ENCODE measurements around the gene THAP4.

THAP4 gene

GRCh38 chr2:241659150-241659739 lies 22.3 kb upstream of the THAP4 start:
- Histone ChIP-seq H3K27ac (ENCODE audit: low read depth, low read length) (no peak overlapping the region), H3K79me1 (ENCODE audit: low read length) (no peaks in the 10 kb centered on the region), H3K4ac (ENCODE audit: low read depth, low read length) (no peak overlapping the region), H3K18ac (ENCODE audit: low read length) (no peak overlapping the region), H3K36me3 (ENCODE audit: control insufficient read depth, insufficient read depth, low read length) (peaks cover 8% of the 10 kb centered on the region), H2BK120ac (ENCODE audit: low read depth, low read length) (no peak overlapping the region), H3K79me2 (ENCODE audit: control insufficient read depth, insufficient read depth, low read length) (no peaks in the 10 kb centered on the region), H3K9ac (ENCODE audit: low read length) (no peak overlapping the region), H4K8ac (ENCODE audit: low read depth, low read length) (no peak overlapping the region), H2BK15ac (replicated peaks; ENCODE audit: low read depth) (no peak overlapping the region), H3K4me2 (ENCODE audit: low read length) (no peak overlapping the region), H3K27me3 (ENCODE audit: insufficient read depth, low read length, poor library complexity) (no peaks in the 10 kb centered on the region), H2BK5ac (ENCODE audit: low read length) (no peak overlapping the region), H3K4me1 (ENCODE audit: control insufficient read depth, low read depth, low read length) (no peaks in the 10 kb centered on the region), H3K23ac (ENCODE audit: low read length) (no peak overlapping the region), H3K4me3 (ENCODE audit: low read length) (no peak overlapping the region), H2AK5ac (ENCODE audit: low read length) (no peak overlapping the region), H4K5ac (ENCODE audit: low read length) (no peak overlapping the region), H3K56ac (ENCODE audit: low read length) (no peak overlapping the region)
- no CpG with 5 or more reads among the region's 26 CpGs for WGBS (ENCODE audit: extremely low coverage, insufficient coverage, low lambda C conversion rate)
- peak; percentile 80 for DNase-seq

GRCh38 chr2:241658296-241658695 lies 21.3 kb upstream of the THAP4 start:
- Histone ChIP-seq H3K79me2 (ENCODE audit: control insufficient read depth, insufficient read depth, low read length) (no peaks in the 10 kb centered on the region), H3K4me1 (ENCODE audit: control insufficient read depth, low read depth, low read length) (no peaks in the 10 kb centered on the region), H2AK5ac (ENCODE audit: low read length) (no peak overlapping the region), H3K27ac (ENCODE audit: low read depth, low read length) (no peak overlapping the region), H3K56ac (ENCODE audit: low read length) (peak overlapping the region; percentile 18), H4K8ac (ENCODE audit: low read depth, low read length) (no peak overlapping the region), H3K18ac (ENCODE audit: low read length) (no peak overlapping the region), H2BK5ac (ENCODE audit: low read length) (no peak overlapping the region), H3K36me3 (ENCODE audit: control insufficient read depth, insufficient read depth, low read length) (peaks cover 8% of the 10 kb centered on the region), H3K79me1 (ENCODE audit: low read length) (peaks cover 1% of the 10 kb centered on the region), H3K4ac (ENCODE audit: low read depth, low read length) (no peak overlapping the region), H2BK120ac (ENCODE audit: low read depth, low read length) (no peak overlapping the region), H3K4me2 (ENCODE audit: low read length) (no peak overlapping the region), H3K4me3 (ENCODE audit: low read length) (no peak overlapping the region), H2BK15ac (replicated peaks; ENCODE audit: low read depth) (no peak overlapping the region), H3K27me3 (ENCODE audit: insufficient read depth, low read length, poor library complexity) (no peaks in the 10 kb centered on the region), H3K9ac (ENCODE audit: low read length) (no peak overlapping the region), H3K23ac (ENCODE audit: low read length) (no peak overlapping the region), H4K5ac (ENCODE audit: low read length) (no peak overlapping the region)
- no CpG with 5 or more reads among the region's 5 CpGs for WGBS (ENCODE audit: extremely low coverage, insufficient coverage, low lambda C conversion rate)
- DNase-seq: peak; percentile 60

- no CpG with 5 or more reads among the region's 15 CpGs for whole genome bisulfite sequencing (ENCODE audit: extremely low coverage, insufficient coverage, low lambda C conversion rate)
- H3K36me3 ChIP-seq (ENCODE audit: control insufficient read depth, insufficient read depth, low read length): peaks cover 9% of the 10 kb centered on the region
- H3K4me2 ChIP-seq (ENCODE audit: low read length): no peak overlapping the region
- H2BK120ac ChIP-seq (ENCODE audit: low read depth, low read length): no peak overlapping the region
- H3K4me1 ChIP-seq (ENCODE audit: control insufficient read depth, low read depth, low read length): no peaks in the 10 kb centered on the region
- H3K79me2 ChIP-seq (ENCODE audit: control insufficient read depth, insufficient read depth, low read length): no peaks in the 10 kb centered on the region
- no peak overlapping the region for H3K4me3 ChIP-seq (ENCODE audit: low read length)
- no peak overlapping the region for H2BK5ac ChIP-seq (ENCODE audit: low read length)
- H4K8ac ChIP-seq (ENCODE audit: low read depth, low read length): no peak overlapping the region
- no peak overlapping the region for H3K18ac ChIP-seq (ENCODE audit: low read length)
- no peak for DNase-seq
- H3K9ac ChIP-seq (ENCODE audit: low read length): no peak overlapping the region
- no peak overlapping the region for H3K27ac ChIP-seq (ENCODE audit: low read depth, low read length)
- H3K27me3 ChIP-seq (ENCODE audit: insufficient read depth, low read length, poor library complexity): no peaks in the 10 kb centered on the region
- H3K23ac ChIP-seq (ENCODE audit: low read length): no peak overlapping the region
- no peak overlapping the region for H3K56ac ChIP-seq (ENCODE audit: low read length)
- no peak overlapping the region for H2BK15ac ChIP-seq (replicated peaks; ENCODE audit: low read depth)
- no peak overlapping the region for H4K5ac ChIP-seq (ENCODE audit: low read length)
- H3K4ac ChIP-seq (ENCODE audit: low read depth, low read length): no peak overlapping the region
- peaks cover 4% of the 10 kb centered on the region for H3K79me1 ChIP-seq (ENCODE audit: low read length)
- no peak overlapping the region for H2AK5ac ChIP-seq (ENCODE audit: low read length)
Measured at GRCh38 chr2:241657786-241658254, 20.9 kb upstream of the THAP4 start.

- no CpG with 5 or more reads among the region's 13 CpGs for WGBS (ENCODE audit: extremely low coverage, insufficient coverage, low lambda C conversion rate)
- Histone ChIP-seq H3K4me1 (ENCODE audit: control insufficient read depth, low read depth, low read length) (no peaks in the 10 kb centered on the region), H3K4me2 (ENCODE audit: low read length) (no peak overlapping the region), H3K36me3 (ENCODE audit: control insufficient read depth, insufficient read depth, low read length) (peaks cover 18% of the 10 kb centered on the region), H3K27me3 (ENCODE audit: insufficient read depth, low read length, poor library complexity) (no peaks in the 10 kb centered on the region), H2BK15ac (replicated peaks; ENCODE audit: low read depth) (no peak overlapping the region), H3K79me2 (ENCODE audit: control insufficient read depth, insufficient read depth, low read length) (peaks cover 5% of the 10 kb centered on the region), H4K8ac (ENCODE audit: low read depth, low read length) (no peak overlapping the region), H3K27ac (ENCODE audit: low read depth, low read length) (no peak overlapping the region), H3K4ac (ENCODE audit: low read depth, low read length) (no peak overlapping the region), H2AK5ac (ENCODE audit: low read length) (no peak overlapping the region), H2BK120ac (ENCODE audit: low read depth, low read length) (no peak overlapping the region), H3K23ac (ENCODE audit: low read length) (no peak overlapping the region), H4K5ac (ENCODE audit: low read length) (no peak overlapping the region), H3K79me1 (ENCODE audit: low read length) (peaks cover 11% of the 10 kb centered on the region), H3K4me3 (ENCODE audit: low read length) (no peak overlapping the region), H3K9ac (ENCODE audit: low read length) (no peak overlapping the region), H3K18ac (ENCODE audit: low read length) (no peak overlapping the region), H3K56ac (ENCODE audit: low read length) (no peak overlapping the region), H2BK5ac (ENCODE audit: low read length) (no peak overlapping the region)
- DNase-seq: no peak
Measured at GRCh38 chr2:241656190-241656741, 19.3 kb upstream of the THAP4 start.

- Histone ChIP-seq H3K27ac (ENCODE audit: low read depth, low read length) (no peak overlapping the region), H3K18ac (ENCODE audit: low read length) (no peak overlapping the region), H3K27me3 (ENCODE audit: insufficient read depth, low read length, poor library complexity) (no peaks in the 10 kb centered on the region), H3K79me1 (ENCODE audit: low read length) (peaks cover 15% of the 10 kb centered on the region), H2BK15ac (replicated peaks; ENCODE audit: low read depth) (no peak overlapping the region), H2BK5ac (ENCODE audit: low read length) (no peak overlapping the region), H3K79me2 (ENCODE audit: control insufficient read depth, insufficient read depth, low read length) (peaks cover 8% of the 10 kb centered on the region), H3K4me2 (ENCODE audit: low read length) (no peak overlapping the region), H2AK5ac (ENCODE audit: low read length) (no peak overlapping the region), H3K36me3 (ENCODE audit: control insufficient read depth, insufficient read depth, low read length) (peaks cover 14% of the 10 kb centered on the region), H3K4me1 (ENCODE audit: control insufficient read depth, low read depth, low read length) (no peaks in the 10 kb centered on the region), H3K9ac (ENCODE audit: low read length) (no peak overlapping the region), H3K4ac (ENCODE audit: low read depth, low read length) (no peak overlapping the region), H4K5ac (ENCODE audit: low read length) (no peak overlapping the region), H3K4me3 (ENCODE audit: low read length) (no peak overlapping the region), H3K56ac (ENCODE audit: low read length) (no peak overlapping the region), H3K23ac (ENCODE audit: low read length) (no peak overlapping the region), H4K8ac (ENCODE audit: low read depth, low read length) (no peak overlapping the region), H2BK120ac (ENCODE audit: low read depth, low read length) (no peak overlapping the region)
- DNase-seq: no peak
- no CpG with 5 or more reads among the region's 17 CpGs for WGBS (ENCODE audit: extremely low coverage, insufficient coverage, low lambda C conversion rate)
Measured at GRCh38 chr2:241655516-241656189, 18.7 kb upstream of the THAP4 start.
